A549 (cell line): Measurements from ENCODE around the gene NAP1L1. TPM values are rescaled to one million over a fixed set of nuclear protein-coding genes. Genes with fewer than 3 reads are reported as not detected.

ENCODE experiments used
- ATAC-seq, 2 experiments: fragments of 200-7000 bp in 1 of 2; fragments of >200 bp in 1 of 2; cut with Nextera tagmentation in 1 of 2; cut with Tn5 transposase in 1 of 2; 3 replicates each; pipeline versions ENCODE4 v1.8.0 to v1.9.1; 2018 to 2020; ENCODE audit warnings: mild to moderate bottlenecking in 1 of 2, moderate library complexity in 1 of 2
- CTCF ChIA-PET: fragments of 300-600 bp; sonication (Branson Sonifier 250); formaldehyde crosslinking; extraction: SDS; loops from one replicate; lab custom pipeline; 2021; ENCODE audit warnings: antibody characterized with exemption, inconsistent platforms; lab: Yijun Ruan, JAX
- POLR2A ChIA-PET: fragments of 350-600 bp; formaldehyde crosslinking; extraction: SDS; loops from one replicate; lab custom pipeline; 2021; ENCODE audit warnings: antibody characterized with exemption, inconsistent platforms; lab: Yijun Ruan, JAX
- DNase-seq, 2 experiments: peaks; one replicate each; pipeline versions ENCODE4 v3.0.0 to v3.0.0-alpha.2; 2011 to 2016; ENCODE audit warnings: low read depth in 1 of 2, low spot score in 1 of 2
- FAIRE-seq: peaks from 2 replicates; lab custom pipeline; 2011; peaks lifted over from hg19 to GRCh38; lab: Jason Lieb, UNC
- H3K27ac ChIP-seq, 2 experiments: fragments of >200 bp; sonication (Bioruptor Twin); formaldehyde crosslinking; 3 replicates each; pipeline ENCODE4 v1.5.1; 2016 to 2017
- H3K4me1 ChIP-seq: fragments of >200 bp; sonication (Bioruptor Twin); formaldehyde crosslinking; 3 replicates; pipeline ENCODE4 v1.6.1; 2016
- H3K4me2 ChIP-seq: fragments of >200 bp; sonication (Bioruptor Twin); formaldehyde crosslinking; 3 replicates; pipeline ENCODE4 v1.6.1; 2016
- H3K4me3 ChIP-seq: fragments of >200 bp; sonication (Bioruptor Twin); formaldehyde crosslinking; 3 replicates; pipeline ENCODE4 v1.5.1; 2016
- H3K9me3 ChIP-seq: fragments of >200 bp; sonication (Bioruptor Twin); formaldehyde crosslinking; 3 replicates; pipeline ENCODE4 v1.6.1; 2016
- ATOH8 ChIP-seq: fragments of 250-450 bp; sonication (Bioruptor Pico); IDR thresholded peaks from 2 replicates; pipeline ENCODE4 v1.5.0; 2020; ENCODE audit warnings: low read depth, mild to moderate bottlenecking, moderate library complexity
- BHLHE40 ChIP-seq: IDR thresholded peaks from 2 replicates; pipeline ENCODE4 v1.6.1; 2012; ENCODE audit warnings: low read depth, low read length, inconsistent platforms
- CEBPB ChIP-seq, 2 experiments: fragments of >200 bp in 1 of 2; sonication (Bioruptor Twin) in 1 of 2; formaldehyde crosslinking in 1 of 2; IDR thresholded peaks; 2 replicates each; pipeline ENCODE4 v1.6.1; 2012 to 2016
- CHD2 ChIP-seq: fragments of 150-350 bp; IDR thresholded peaks from 2 replicates; pipeline ENCODE4 v1.6.1; 2014; ENCODE audit warnings: low read length; ENCODE audit not compliant: partially characterized antibody
- CHD4 ChIP-seq: fragments of 200-600 bp; sonication (generic); IDR thresholded peaks from 2 replicates; pipeline ENCODE4 v1.6.1; 2016; ENCODE audit warnings: antibody characterized with exemption, mild to moderate bottlenecking, borderline replicate concordance
- EHMT2 ChIP-seq: fragments of 200-600 bp; sonication (generic); IDR thresholded peaks from 2 replicates; pipeline ENCODE4 v1.6.1; 2016; ENCODE audit warnings: antibody characterized with exemption, low read depth, mild to moderate bottlenecking, moderate library complexity
- HDAC2 ChIP-seq: fragments of 200-600 bp; sonication (generic); IDR thresholded peaks from 2 replicates; pipeline ENCODE4 v1.6.1; 2016
- HMGXB4 ChIP-seq: fragments of 250-450 bp; sonication (Bioruptor Pico); IDR thresholded peaks from 2 replicates; pipeline ENCODE4 v1.5.0; 2021; ENCODE audit warnings: mild to moderate bottlenecking, moderate library complexity, borderline replicate concordance
- HOXA7 ChIP-seq: fragments of 250-450 bp; sonication (Bioruptor Pico); IDR thresholded peaks from 2 replicates; pipeline ENCODE4 v1.5.0; 2020; ENCODE audit warnings: mild to moderate bottlenecking, moderate library complexity
- HOXB13 ChIP-seq: fragments of 250-450 bp; sonication (Bioruptor Pico); IDR thresholded peaks from 2 replicates; pipeline ENCODE4 v1.5.0; 2020; ENCODE audit warnings: low read depth, mild to moderate bottlenecking, moderate library complexity
- JUN ChIP-seq, 2 experiments: fragments of >200 bp; sonication (Bioruptor Twin); formaldehyde crosslinking; IDR thresholded peaks; 2 replicates in 1 of 2; 3 replicates in 1 of 2; pipeline ENCODE4 v1.6.1; 2016 to 2017
- JUNB ChIP-seq: fragments of >200 bp; sonication (Bioruptor Twin); formaldehyde crosslinking; IDR thresholded peaks from 2 replicates; pipeline ENCODE4 v1.6.1; 2016
- KDM1A ChIP-seq: fragments of 200-600 bp; sonication (generic); IDR thresholded peaks from 2 replicates; pipeline ENCODE4 v1.6.1; 2016; ENCODE audit warnings: low read depth, mild to moderate bottlenecking
- KDM5A ChIP-seq: fragments of 200-600 bp; sonication (generic); IDR thresholded peaks from 2 replicates; pipeline ENCODE4 v1.6.1; 2016; ENCODE audit warnings: antibody characterized with exemption, mild to moderate bottlenecking
- MYC ChIP-seq: IDR thresholded peaks from 2 replicates; pipeline ENCODE4 v1.6.1; 2012; ENCODE audit warnings: mild to moderate bottlenecking, inconsistent platforms, low read length, improper control_type of control experiment, borderline replicate concordance
- NPAS2 ChIP-seq: fragments of 250-450 bp; sonication (Bioruptor Pico); IDR thresholded peaks from 2 replicates; pipeline ENCODE4 v1.8.0; 2022; ENCODE audit warnings: mild to moderate bottlenecking, moderate library complexity, borderline replicate concordance
- PBX3 ChIP-seq: IDR thresholded peaks from 2 replicates; pipeline ENCODE4 v1.6.1; 2012
- POLR2A ChIP-seq: IDR thresholded peaks from 2 replicates; pipeline ENCODE4 v1.6.1; 2012; ENCODE audit warnings: mild to moderate bottlenecking, low read length
- RARB ChIP-seq: fragments of 250-450 bp; sonication (Bioruptor Pico); IDR thresholded peaks from 2 replicates; pipeline ENCODE4 v1.8.0; 2021; ENCODE audit warnings: mild to moderate bottlenecking, moderate library complexity
- RCOR1 ChIP-seq: fragments of 150-350 bp; IDR thresholded peaks from 2 replicates; pipeline ENCODE4 v1.6.1; 2014; ENCODE audit warnings: antibody characterized with exemption, low read length, low read depth
- TFCP2L1 ChIP-seq: fragments of 250-450 bp; sonication (Bioruptor Pico); IDR thresholded peaks from 2 replicates; pipeline ENCODE4 v1.5.0; 2021; ENCODE audit warnings: mild to moderate bottlenecking
- ZC3H11A ChIP-seq: fragments of 450-650 bp; IDR thresholded peaks from 2 replicates; pipeline ENCODE4 v1.6.1; 2014; ENCODE audit warnings: antibody characterized with exemption, mild to moderate bottlenecking
- ZSCAN20 ChIP-seq: fragments of 250-450 bp; sonication (Bioruptor Pico); IDR thresholded peaks from 2 replicates; pipeline ENCODE4 v1.8.0; 2022; ENCODE audit warnings: mild to moderate bottlenecking, moderate library complexity
- WGBS: methylation state at CpG from one replicate; pipeline ENCODE4 v1.1.6; 2017; ENCODE audit errors: missing lambda C conversion rate; 5-methylcytosine and 5-hydroxymethylcytosine counted together
- polyA plus RNA-seq, 4 experiments: library from polyadenylated mRNA; depleted of rRNA in 3 of 4; stranded (reverse); fragments of >200 nt; fragmentation: RNase III in 1 of 4; extraction: RNeasy Plus Mini Kit Qiagen cat#74134 plus additional on column Dnase treatment in 1 of 4; gene quantifications; 2 replicates in 3 of 4; 3 replicates in 1 of 4; pipeline ENCODE4 v1.2.3, GENCODE V29; 2011 to 2017

Gene NAP1L1
- polyA plus RNA-seq, 2 of the 4 experiments (the other 2 are of a cell fraction): 709 to 943 TPM

GRCh38 chr12:76043377-76043776 is 41.1 kb downstream of the NAP1L1 start:
- TF ChIP-seq ZC3H11A: no peak
- no peak for TF ChIP-seq JUNB
- TF ChIP-seq POLR2A: no peak
- TF ChIP-seq TFCP2L1: no peak
- TF ChIP-seq RARB (CRISPR knock-in tag): no peak
- TF ChIP-seq ATOH8 (CRISPR knock-in tag): no peak
- no peak for TF ChIP-seq MYC
- TF ChIP-seq NPAS2: no peak
- TF ChIP-seq PBX3: no peak
- no peak for TF ChIP-seq CHD2
- no peak for TF ChIP-seq RCOR1
- TF ChIP-seq KDM1A: no peak
- no peak for TF ChIP-seq JUN (IDR thresholded peaks at IDR 0.05)
- no peak for TF ChIP-seq HMGXB4 (CRISPR knock-in tag)
- no peak for TF ChIP-seq HDAC2
- TF ChIP-seq HOXB13 (CRISPR knock-in tag): no peak
- TF ChIP-seq CEBPB (IDR thresholded peaks at IDR 0.05): no peak
- no peak for TF ChIP-seq EHMT2
- no peak for TF ChIP-seq KDM5A
- ATAC-seq (no peak), DNase-seq (no peak), FAIRE-seq (no peak)
- H3K27ac ChIP-seq: no peak overlapping the region
- CTCF ChIA-PET: interaction anchor here (0.6 to 1.3 kb wide), 5 partner anchors 49 to 559 kb away, joined by 3 to 5 read pairs (median 3); no protein-coding TSS in a partner anchor
- no peak overlapping the region for H3K4me2 ChIP-seq
- H3K9me3 ChIP-seq: no peaks in the 10 kb centered on the region
- no peak overlapping the region for H3K4me3 ChIP-seq
- WGBS: 94% methylated on average over 4 of the region's 4 CpGs
- H3K4me1 ChIP-seq: peaks cover 31% of the 10 kb centered on the region
- POLR2A ChIA-PET: interaction anchor here (1.1 kb wide), 1 partner anchor 10 kb away, joined by 3 read pairs; no protein-coding TSS in a partner anchor

GRCh38 chr12:76042147-76042546 is 42.3 kb downstream of the NAP1L1 start:
- POLR2A ChIA-PET: no interaction called here
- CTCF ChIA-PET: interaction anchor here (1.1 kb wide), 1 partner anchor 557 kb away, joined by 3 read pairs; no protein-coding TSS in a partner anchor
- TF ChIP-seq RARB (CRISPR knock-in tag): 0 out of 2 replicates have a peak, but pooled peaks have one; percentile 23
- TF ChIP-seq CHD4: no peak
- peak; percentile 58; the same call in 1 of the 2 replicates for TF ChIP-seq HOXA7 (CRISPR knock-in tag)
- 0 out of 2 replicates have a peak, but pooled peaks have one; percentile 20 for TF ChIP-seq ZSCAN20 (CRISPR knock-in tag)
- no peak for TF ChIP-seq BHLHE40
- TF ChIP-seq CEBPB (IDR thresholded peaks at IDR 0.05): peak; percentile 39 to 75; a peak in 3 of 4 replicates
- TF ChIP-seq, all 56 proteins: peak for 4
- H3K4me1 ChIP-seq: peaks cover 31% of the 10 kb centered on the region
- FAIRE-seq (no peak), DNase-seq (no peak), ATAC-seq (no peak)
- no peak overlapping the region for H3K4me3 ChIP-seq
- no peak overlapping the region for H3K4me2 ChIP-seq
- WGBS: 94% methylated on average over 2 of the region's 2 CpGs
- no peak overlapping the region for H3K27ac ChIP-seq
- no peaks in the 10 kb centered on the region for H3K9me3 ChIP-seq
